ENCODE results near the gene MYO16. TPM values are rescaled to one million over a fixed set of nuclear protein-coding genes. Genes with fewer than 3 reads are reported as not detected.

Gene MYO16
- total RNA-seq, 6 experiments from 2014 or later, result not detected

GRCh38 chr13:109135018-109135417 is 505.6 kb downstream of the MYO16 start:
- Mint-ChIP-seq H3K36me3 (ENCODE audit: low read depth) (no peaks in the 10 kb centered on the region; the same call in 1 of the 2 replicates), H3K4me1 (ENCODE audit: low read depth) (no peaks in the 10 kb centered on the region), H3K9me3 (no peaks in the 10 kb centered on the region), H3K27ac (no peak overlapping the region), H3K27me3 (ENCODE audit: insufficient read depth) (peaks cover 6% of the 10 kb centered on the region), H3K4me3 (no peak overlapping the region)
- no peak for DNase-seq
- peak; percentile 46 for TF ChIP-seq CTCF (IDR thresholded peaks at IDR 0.05)

DNA sequence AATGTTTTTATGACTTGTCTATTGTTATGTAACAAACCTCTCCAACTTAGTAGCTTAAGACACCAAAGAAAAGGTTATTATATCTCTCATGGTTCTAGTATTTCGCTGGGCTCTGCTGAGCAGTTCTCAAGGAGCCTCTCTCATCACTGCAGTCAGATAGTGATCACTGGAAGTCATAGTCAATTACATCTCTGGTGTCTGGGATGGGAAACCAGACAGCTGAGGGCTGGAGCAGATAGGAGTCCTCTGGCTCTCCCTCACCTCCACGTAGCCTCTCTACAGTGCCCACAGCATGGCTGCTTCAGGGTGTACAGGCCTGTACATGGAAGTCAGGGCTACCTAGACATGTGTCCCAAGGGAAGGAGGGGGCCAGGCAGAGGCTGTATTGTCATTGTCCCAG is 507.5 kb downstream of the MYO16 start:
- Mint-ChIP-seq H3K4me3 (no peak overlapping the region), H3K4me1 (ENCODE audit: low read depth) (no peaks in the 10 kb centered on the region), H3K36me3 (ENCODE audit: low read depth) (no peaks in the 10 kb centered on the region; the same call in 1 of the 2 replicates), H3K9me3 (no peaks in the 10 kb centered on the region), H3K27me3 (ENCODE audit: insufficient read depth) (peaks cover 7% of the 10 kb centered on the region), H3K27ac (no peak overlapping the region)
- no peak for TF ChIP-seq CTCF (IDR thresholded peaks at IDR 0.05)
- DNase-seq, result no peak

DNA sequence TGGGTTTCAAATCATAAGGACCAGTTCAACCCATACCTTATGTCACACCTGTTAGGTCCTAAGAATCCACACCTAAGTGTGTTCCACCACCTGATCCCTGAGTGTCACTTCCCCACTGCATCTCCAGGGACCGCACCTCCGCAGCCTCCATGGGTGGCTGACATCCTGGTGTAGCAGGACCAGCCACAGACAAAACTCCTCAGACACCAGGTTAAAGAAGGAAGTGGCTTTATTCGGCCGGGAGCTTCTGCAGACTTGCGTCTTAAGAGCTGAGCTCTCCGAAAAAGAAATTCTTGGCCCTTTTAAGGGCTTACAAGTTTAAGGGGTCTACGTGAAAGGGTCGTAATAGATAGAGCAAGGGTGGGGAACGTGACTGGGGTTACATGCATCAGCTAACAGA is 509.9 kb downstream of the MYO16 start:
- TF ChIP-seq CTCF (IDR thresholded peaks at IDR 0.05), result no peak
- Mint-ChIP-seq H3K4me3 (no peak overlapping the region), H3K36me3 (ENCODE audit: low read depth) (no peaks in the 10 kb centered on the region; the same call in 1 of the 2 replicates), H3K27me3 (ENCODE audit: insufficient read depth) (peaks cover 13% of the 10 kb centered on the region), H3K27ac (no peak overlapping the region), H3K9me3 (no peaks in the 10 kb centered on the region), H3K4me1 (ENCODE audit: low read depth) (no peaks in the 10 kb centered on the region)
- no peak for DNase-seq

- Mint-ChIP-seq H3K4me1 (ENCODE audit: low read depth) (no peaks in the 10 kb centered on the region), H3K27ac (no peak overlapping the region), H3K9me3 (no peaks in the 10 kb centered on the region), H3K4me3 (no peak overlapping the region), H3K36me3 (ENCODE audit: low read depth) (no peaks in the 10 kb centered on the region; the same call in 1 of the 2 replicates), H3K27me3 (ENCODE audit: insufficient read depth) (peaks cover 13% of the 10 kb centered on the region)
- no peak for TF ChIP-seq CTCF (IDR thresholded peaks at IDR 0.05)
- DNase-seq, result no peak
Measured at GRCh38 chr13:109140054-109140453, 510.6 kb downstream of the MYO16 start.

DNA sequence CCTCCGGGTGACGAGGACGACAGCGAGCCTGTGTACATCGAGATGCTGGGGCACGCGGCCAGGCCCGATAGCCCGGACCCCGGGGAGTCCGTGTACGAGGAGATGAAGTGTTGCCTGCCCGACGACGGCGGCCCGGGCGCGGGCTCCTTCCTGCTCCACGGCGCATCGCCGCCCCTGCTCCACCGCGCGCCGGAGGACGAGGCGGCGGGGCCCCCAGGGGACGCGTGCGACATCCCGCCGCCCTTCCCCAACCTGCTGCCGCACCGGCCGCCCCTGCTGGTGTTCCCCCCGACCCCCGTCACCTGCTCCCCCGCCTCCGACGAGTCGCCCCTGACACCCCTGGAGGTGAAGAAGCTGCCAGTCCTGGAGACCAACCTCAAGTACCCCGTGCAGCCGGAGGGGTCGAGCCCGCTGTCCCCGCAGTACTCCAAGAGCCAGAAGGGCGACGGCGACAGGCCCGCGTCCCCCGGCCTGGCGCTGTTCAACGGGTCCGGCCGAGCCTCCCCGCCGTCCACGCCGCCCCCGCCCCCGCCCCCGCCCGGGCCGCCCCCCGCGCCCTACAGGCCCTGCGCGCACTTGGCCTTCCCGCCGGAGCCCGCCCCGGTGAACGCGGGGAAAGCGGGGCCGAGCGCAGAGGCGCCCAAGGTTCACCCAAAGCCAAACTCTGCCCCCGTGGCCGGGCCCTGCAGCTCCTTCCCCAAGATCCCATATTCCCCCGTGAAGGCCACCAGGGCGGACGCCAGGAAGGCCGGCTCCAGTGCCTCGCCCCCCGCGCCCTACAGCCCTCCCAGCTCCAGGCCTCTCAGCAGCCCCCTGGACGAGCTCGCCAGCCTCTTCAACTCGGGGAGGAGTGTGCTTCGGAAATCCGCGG is 511.3 kb downstream of the MYO16 start:
- H3K4me1 Mint-ChIP-seq (ENCODE audit: low read depth), result peaks cover 4% of the 10 kb centered on the region
- no peak for TF ChIP-seq CTCF (IDR thresholded peaks at IDR 0.05)
- H3K27me3 Mint-ChIP-seq (ENCODE audit: insufficient read depth), result peaks cover 12% of the 10 kb centered on the region
- H3K4me3 Mint-ChIP-seq, result no peak overlapping the region
- H3K9me3 Mint-ChIP-seq, result no peaks in the 10 kb centered on the region
- no peak overlapping the region for H3K27ac Mint-ChIP-seq
- no peaks in the 10 kb centered on the region; the same call in 1 of the 2 replicates for H3K36me3 Mint-ChIP-seq (ENCODE audit: low read depth)
- no peak for DNase-seq

All from HFFc6 (cell line).